Renal cortex interstitium (tissue), 11 donors: ENCODE data around the gene BAG2. TPM values are rescaled to one million over a fixed set of nuclear protein-coding genes. Genes with fewer than 3 reads are reported as not detected.

ENCODE experiments used
- DNase-seq, 11 donors: peaks; one replicate each; pipeline ENCODE4 v3.0.0-alpha.2; 2013; ENCODE audit warnings: low read depth in 9 of 11, low spot score in 4 of 11; ENCODE audit errors: extremely low read depth in 1 of 11
- polyA plus RNA-seq, 3 donors: library from polyadenylated mRNA; unstranded; fragments of 120-200 nt; gene quantifications; one replicate each; pipeline ENCODE4 v1.2.1, GENCODE V29; 2013; ENCODE audit not compliant: insufficient read length in 3 of 3

The BAG2 gene
- polyA plus RNA-seq, 3 donors, result 5.1 to 6.4 (median 5.4) TPM

DNA sequence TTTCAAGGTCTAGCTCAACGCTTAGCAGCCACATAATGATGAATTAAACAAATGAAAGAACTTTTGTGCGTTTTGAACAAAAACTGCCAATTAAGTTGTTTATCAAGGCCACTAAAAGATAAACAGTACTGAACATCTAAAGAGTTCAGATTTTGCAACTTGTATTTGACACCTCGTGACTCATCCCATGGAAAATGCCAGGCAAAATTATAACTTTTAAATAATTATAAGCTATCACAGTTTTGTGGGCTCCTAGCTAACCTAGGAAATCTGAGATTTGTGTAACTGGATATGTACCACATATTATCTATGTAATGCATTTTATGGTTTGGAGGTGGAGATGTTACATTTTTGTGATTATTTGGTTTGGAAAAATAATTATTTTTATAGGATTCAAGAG lies 9.6 kb upstream of the BAG2 start:
- DNase-seq, result no peak

DNA sequence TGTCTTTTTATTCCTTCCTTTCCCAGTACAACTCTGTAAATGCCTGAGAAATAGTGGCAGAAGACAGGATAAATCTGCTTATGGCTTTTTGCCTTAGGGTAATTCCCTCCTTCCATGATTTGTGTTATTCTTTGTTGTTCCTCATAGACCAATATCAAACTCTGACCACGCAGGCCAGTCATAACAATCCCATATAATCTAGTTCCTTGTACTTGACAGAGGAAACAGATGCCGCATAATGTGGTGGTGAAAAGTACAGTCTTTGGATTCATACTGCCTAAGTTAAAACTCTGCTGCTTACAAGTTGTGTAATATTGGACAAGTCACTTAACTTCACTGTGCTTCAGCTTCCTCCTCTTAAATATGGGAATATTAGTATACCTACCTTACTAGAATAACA lies 8.2 kb upstream of the BAG2 start:
- DNase-seq, result no peak

- no peak for DNase-seq
Observed at GRCh38 chr6:57165080-57165479, 7.0 kb upstream of the BAG2 start.

DNA sequence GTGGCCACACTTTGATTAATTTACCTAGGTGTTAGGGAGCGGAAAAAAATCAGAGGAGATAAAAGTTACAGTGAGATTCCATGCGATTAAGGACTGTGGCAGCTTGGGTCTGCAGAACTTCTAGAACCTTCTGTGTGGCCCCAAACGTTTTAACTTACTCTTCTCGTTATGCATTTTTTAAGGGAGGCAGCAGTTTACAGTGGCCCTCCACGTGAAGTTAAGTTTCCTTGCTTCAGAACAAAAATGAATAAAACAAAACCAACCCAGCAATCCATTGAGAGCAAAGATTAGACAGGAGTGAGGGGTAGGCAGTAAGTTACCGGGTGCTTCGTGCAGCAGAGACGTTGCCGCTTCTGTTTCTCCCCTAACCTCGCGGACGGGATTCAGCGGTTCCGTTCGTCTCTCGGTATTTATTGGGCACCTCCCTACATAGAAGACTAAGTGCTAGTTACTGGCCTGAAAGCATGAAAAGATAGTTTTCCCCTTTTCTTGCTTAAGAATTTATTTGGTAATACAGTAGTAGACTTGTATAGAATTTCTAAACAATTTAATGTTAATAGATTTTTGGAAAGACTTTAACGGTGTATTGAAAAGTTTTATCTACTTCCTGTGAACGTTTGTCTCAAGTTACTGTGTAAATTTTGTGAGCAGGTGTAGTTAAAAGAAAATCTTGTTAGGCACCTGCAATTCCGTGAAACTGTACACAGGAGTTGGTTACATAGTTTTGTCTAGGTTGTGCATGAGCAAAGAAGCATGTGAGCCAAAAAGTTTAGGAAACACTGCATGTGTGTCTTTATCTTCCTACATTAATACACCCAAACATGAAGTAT lies 1.1 kb downstream of the BAG2 start:
- DNase-seq, result peak in 1 of 11 donors; percentile 10

GRCh38 chr6:57173886-57174510 lies 1.9 kb downstream of the BAG2 start:
- DNase-seq, result no peak

- DNase-seq, result no peak
Observed at GRCh38 chr6:57174511-57174907, 2.4 kb downstream of the BAG2 start.

DNA sequence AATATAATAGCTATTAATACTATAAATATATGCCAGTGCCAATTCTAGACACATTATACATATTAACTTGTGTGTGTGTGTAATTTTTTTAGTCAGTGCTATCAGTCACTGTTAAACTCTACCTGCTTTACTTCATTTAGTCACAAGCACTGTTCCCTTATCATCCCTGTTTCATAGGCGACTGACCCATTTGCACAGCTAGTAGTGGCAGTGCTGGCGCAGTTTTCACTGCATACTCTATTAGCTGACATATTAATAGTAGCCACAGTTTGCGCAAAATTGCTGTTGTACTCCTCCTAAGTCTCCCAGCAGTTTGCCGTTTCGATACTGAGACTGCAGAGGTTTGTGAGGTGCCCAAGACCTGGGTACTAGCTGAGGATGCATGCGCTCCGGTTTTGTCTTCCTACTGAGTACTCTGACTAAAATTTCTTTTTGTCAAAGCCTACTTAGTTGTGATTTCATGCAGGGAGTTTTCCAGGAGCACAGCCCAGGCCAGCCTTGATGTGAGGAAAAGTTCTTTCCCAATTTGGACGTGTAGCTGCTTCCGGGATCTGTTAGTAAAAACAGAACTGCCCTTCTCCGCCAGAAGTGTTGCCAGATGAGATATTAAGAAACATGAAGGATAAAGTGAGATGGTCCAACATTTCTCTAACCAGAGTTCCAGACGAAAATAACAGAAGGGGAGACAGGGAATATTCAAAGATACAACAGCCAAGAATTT lies 5.6 kb downstream of the BAG2 start:
- DNase-seq, result no peak

GRCh38 chr6:57180596-57180995 lies 8.5 kb downstream of the BAG2 start:
- DNase-seq, result no peak

DNA sequence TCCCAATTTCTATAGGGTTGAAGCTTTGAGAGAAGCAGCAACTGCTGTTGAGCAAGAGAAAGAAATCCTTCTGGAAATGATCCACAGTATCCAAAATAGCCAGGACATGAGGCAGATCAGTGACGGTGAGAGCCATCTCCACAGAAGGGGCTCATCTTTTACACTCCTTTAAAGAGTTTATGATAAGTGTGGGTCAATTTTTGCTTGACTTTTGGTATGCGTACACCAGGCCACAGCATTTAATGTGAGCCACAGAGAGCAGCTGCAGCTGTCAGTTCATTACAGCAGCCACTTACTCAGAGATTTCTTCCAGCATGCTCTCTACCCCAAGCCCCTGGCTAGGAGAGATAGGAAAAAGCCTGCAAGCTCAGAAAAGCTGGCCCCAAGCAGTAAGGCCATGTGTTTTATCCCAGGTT lies 9.9 kb downstream of the BAG2 start:
- no peak for DNase-seq

DNA sequence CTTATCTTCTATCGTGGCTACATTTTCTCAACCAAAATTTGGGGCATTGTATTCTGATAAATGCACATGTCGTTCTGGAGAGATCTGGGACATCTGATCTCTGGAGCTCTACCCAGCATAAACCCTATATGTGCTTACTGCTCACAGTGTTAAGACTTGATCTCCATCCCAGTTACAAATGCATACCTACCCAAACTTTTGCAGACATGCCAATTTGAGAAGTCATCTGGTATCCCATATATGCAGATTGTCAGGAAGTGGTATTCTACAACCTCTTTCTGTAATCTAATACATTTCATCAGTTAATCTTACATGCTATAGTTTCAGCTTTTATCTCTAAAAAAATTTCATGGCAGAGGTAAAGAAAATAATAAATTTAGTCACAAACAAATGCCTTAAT lies 11.2 kb downstream of the BAG2 start:
- DNase-seq, result no peak

- peak in 2 of 11 donors; percentile 16 to 35 for DNase-seq
Observed at GRCh38 chr6:57190140-57190539, 18.0 kb downstream of the BAG2 start.

DNA sequence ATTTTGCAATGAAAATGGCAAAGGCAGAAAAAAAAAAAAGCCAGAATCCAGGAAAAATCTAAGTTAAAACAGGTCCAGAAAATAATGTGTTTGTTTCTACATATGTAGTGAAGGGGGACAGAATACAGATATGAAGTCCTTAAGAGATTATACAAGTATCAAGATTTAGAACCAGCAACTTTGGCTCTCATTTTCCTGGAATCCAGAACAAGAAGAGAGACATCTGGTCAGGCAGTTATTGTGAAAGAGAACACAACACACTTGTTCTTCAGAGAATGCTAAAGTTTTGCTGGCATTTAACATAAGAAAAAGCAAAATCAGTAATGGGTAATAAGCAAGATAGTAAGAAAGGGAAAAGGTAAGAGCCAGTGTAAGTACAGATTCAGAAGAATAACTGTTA lies 21.1 kb downstream of the BAG2 start:
- DNase-seq, result no peak

- no peak for DNase-seq
Observed at GRCh38 chr6:57195457-57195856, 23.3 kb downstream of the BAG2 start.

- no peak for DNase-seq
Observed at GRCh38 chr6:57198926-57199636, 27.0 kb downstream of the BAG2 start.

- no peak for DNase-seq
Observed at GRCh38 chr6:57201718-57202117, 29.6 kb downstream of the BAG2 start.

DNA sequence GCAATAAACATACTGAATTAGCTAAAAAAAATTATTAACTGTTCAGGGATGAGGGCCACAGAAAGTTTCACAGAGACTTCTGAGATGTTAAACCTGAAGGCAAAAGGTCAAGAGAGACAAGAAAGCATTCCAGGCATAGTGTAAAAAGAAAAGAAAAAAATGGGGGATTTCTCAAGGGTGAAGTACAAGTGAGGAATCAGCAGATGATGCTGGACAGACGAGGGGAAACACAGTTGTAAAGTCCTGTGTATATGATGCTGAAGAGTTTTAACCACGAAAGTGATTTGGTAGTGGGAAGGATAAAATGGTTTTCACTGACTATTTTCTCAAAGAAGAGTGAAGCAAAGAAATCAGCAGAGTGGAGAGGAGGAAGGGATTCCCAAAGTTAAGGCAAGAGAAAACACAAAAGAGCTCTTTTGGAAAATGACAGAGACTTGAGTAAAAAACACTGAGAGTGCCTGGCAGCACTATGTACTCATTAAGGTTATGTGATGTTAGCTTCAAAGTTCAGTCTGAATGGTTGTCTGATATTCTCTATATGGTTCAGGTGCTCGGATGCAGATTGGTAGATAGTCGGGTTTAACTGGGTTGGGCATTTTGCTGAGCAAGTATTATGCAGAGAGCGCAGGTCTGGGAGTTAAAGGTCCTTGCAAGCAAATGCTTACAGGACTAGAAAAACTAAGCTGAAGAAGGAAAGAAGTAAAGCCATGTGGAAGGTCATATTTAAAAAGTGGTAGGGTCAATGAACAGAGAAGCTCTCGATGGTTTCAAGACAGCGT lies 33.6 kb downstream of the BAG2 start:
- no peak for DNase-seq

DNA sequence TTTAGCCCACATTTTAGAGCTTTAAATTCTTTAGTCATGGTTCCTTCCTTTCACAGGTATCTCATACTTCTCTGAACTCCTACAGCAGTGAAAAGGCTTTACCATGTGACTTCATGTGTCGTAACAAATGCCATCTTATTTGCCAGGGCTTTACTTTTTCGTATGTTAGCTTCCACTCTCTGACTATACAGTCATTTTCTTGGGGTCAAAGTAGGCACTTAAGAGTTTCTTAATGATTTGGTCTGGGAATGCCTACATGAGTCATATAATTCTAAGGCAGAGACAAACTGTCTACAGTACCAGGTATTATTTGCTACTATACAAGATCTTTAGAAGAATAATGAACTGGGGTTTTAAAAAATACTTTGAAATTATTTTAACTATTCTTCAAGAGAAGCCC lies 35.0 kb downstream of the BAG2 start:
- no peak for DNase-seq

DNA sequence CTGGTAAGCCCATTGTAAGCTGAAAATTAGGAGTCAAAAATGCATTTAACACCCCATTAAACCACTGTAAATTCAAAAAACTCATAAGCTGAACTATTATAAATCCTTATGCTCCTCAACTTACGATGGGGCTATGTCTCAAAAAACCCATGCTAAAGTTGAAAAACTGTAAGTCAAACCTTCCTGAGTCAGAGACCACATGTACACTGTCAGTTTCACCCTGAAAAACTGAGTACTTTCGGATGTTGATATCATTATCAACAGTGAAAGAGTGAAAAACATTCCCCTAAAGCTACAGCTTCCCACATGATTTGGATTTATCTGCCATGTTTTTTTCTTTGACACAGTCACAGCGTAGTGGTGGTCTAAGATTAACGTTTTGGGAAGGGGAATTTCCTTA lies 35.7 kb downstream of the BAG2 start:
- DNase-seq, result no peak

DNA sequence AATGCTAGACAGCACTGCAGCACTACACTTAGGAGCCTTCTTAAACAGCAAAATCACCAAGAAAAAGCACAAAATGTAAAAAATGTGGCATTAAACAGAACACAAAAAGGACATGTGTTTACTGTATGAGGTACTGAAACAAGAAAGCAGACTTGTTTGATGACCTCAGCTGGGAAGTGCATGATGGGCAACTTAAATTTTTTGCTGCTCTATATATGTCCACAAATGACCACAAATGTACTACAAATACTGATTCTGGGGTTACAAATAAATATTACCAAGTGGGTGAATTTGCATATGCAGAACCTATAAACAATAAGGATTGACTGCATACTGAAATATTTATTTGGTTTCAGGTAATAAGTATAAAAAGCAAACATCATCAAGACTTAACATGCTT lies 36.9 kb downstream of the BAG2 start:
- no peak for DNase-seq
